BLaER1 (cell line): ENCODE measurements around the gene IFT27.

Source experiments
- H3K27ac ChIP-seq: shearing (Covaris generic); formaldehyde crosslinking; 2 replicates; pipeline ENCODE4 v1.8.1; 2022
- H3K27me3 ChIP-seq: shearing (Covaris generic); formaldehyde crosslinking; 2 replicates; pipeline ENCODE4 v1.8.1; 2022
- H3K36me3 ChIP-seq: shearing (Covaris generic); formaldehyde crosslinking; 2 replicates; pipeline ENCODE4 v1.8.1; 2022
- H3K4me1 ChIP-seq: shearing (Covaris generic); formaldehyde crosslinking; 2 replicates; pipeline ENCODE4 v1.8.1; 2022
- H3K4me2 ChIP-seq: shearing (Covaris generic); formaldehyde crosslinking; 2 replicates; pipeline ENCODE4 v1.8.1; 2022
- H3K4me3 ChIP-seq: shearing (Covaris generic); formaldehyde crosslinking; 2 replicates; pipeline ENCODE4 v1.8.1; 2022
- H3K9ac ChIP-seq: shearing (Covaris generic); formaldehyde crosslinking; 2 replicates; pipeline ENCODE4 v1.8.1; 2022
- H3K9me3 ChIP-seq: shearing (Covaris generic); formaldehyde crosslinking; 2 replicates; pipeline ENCODE4 v1.8.1; 2022
- H4K20me1 ChIP-seq: shearing (Covaris generic); formaldehyde crosslinking; 2 replicates; pipeline ENCODE4 v1.8.1; 2022
- Cebpa-rat ChIP-seq: shearing (Covaris generic); IDR thresholded peaks from 2 replicates; pipeline ENCODE4 v1.8.1; 2022

IFT27 gene

DNA sequence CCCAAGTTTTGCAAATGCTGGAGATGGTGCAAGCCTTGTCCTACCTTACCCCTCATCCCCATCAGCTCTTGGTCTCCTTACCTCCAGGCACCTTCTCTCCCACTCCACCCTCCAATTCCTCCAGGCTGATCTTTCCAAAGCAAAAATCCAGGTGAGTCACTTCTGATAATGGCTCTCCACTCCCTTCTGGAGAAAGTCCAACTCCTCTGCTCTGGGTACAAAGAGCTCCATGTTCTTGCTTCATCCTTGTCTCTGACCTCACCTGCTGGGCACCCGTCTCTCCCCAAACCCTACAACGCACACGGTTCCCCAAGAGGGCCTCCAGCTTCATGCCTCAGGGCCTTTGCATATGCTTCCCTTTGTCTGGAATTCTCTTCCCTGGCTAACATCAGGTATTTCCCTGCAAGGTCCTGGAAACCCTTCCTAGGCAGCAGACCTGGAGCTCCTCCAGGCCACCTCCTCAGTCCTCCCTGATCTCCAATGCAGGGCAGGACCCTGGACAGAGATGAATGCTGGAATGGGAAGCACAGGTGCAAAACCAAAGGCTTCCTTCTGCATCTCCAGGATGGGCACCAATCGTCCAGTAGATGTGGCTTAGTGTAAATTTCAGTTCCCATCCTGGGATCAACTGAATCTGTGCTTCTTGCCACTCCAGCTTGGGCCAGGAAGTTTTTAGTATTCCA, 22.7 kb downstream of the IFT27 start:
- Histone ChIP-seq H3K4me1 (peaks cover 29% of the 10 kb centered on the region), H3K9me3 (no peaks in the 10 kb centered on the region), H3K4me3 (no peak overlapping the region), H3K27ac (no peak overlapping the region), H3K36me3 (no peaks in the 10 kb centered on the region), H3K27me3 (no peaks in the 10 kb centered on the region), H3K9ac (no peak overlapping the region), H4K20me1 (no peaks in the 10 kb centered on the region), H3K4me2 (no peak overlapping the region)
- TF ChIP-seq Cebpa-rat = no peak

DNA sequence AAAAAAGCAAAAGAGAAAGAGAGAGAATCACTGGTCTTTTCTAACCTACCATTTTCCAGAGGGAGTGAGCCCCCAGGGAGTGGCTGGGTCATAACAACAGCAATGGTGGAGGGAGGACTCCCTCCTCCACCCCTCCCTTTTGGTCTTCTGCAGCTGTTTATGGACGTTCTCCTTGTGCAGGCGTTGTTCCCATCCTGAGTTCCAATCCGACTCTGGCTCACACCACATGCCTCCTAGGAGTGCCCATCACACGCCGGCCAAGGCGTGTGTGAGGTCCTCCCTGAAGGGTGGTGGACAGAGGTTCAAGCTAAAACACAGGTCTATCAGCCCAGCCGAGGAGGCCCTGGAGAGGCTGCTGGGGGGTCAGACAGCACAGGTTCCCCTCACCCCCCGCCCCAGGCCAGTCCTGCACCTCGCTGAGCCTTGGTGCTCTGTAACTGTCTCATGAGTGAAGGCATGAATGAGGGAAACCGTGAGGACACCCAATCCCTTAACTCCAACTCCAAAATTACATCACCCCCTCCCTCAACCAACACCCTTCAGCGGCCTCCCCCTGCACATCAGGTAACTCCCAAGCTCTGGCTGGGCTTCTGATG, 29.4 kb downstream of the IFT27 start:
- Histone ChIP-seq H3K4me2 (peak overlapping the region; percentile 29), H3K9ac (no peak overlapping the region), H3K27ac (no peak overlapping the region), H3K4me3 (no peak overlapping the region), H3K36me3 (no peaks in the 10 kb centered on the region), H3K4me1 (peaks cover 27% of the 10 kb centered on the region), H3K27me3 (no peaks in the 10 kb centered on the region), H4K20me1 (no peaks in the 10 kb centered on the region), H3K9me3 (no peaks in the 10 kb centered on the region)
- no peak for TF ChIP-seq Cebpa-rat

DNA sequence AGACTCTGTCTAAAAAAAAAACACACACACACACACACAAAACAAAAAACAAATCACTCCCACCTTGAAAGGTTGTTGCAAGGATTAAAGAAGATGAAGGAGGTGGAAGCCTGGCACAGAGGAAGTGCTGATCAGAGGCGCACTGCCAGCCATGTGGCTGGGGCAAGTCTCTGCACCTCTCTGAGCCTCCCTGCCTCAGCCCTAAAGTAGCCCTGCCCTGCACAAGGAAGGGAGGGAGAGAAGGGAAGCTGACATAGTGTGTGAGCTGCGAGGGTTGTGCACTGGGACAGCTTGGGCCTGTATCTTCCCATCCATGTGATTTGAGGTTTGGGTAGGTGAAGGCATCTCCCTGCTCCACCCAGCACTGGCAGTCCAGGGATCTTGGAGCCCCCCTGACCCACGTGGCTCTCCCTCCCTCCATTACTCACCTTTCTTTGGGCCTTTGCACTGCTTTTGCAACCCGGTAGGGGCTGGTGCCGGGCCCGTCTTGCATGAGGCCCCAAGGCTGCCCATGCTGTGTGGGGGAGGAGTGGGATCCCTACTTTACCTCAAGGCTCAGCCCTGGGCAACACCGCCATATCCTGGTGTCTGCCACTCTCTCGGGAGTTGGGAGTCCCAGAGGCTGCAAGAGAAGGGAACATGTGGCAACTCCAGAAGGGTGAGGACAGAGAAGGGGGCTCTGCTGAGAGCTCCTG, 30.5 kb downstream of the IFT27 start:
- Histone ChIP-seq H4K20me1 (no peaks in the 10 kb centered on the region), H3K9me3 (no peaks in the 10 kb centered on the region), H3K4me3 (no peak overlapping the region), H3K27ac (no peak overlapping the region), H3K4me1 (peaks cover 27% of the 10 kb centered on the region), H3K4me2 (peak overlapping the region; percentile 29), H3K36me3 (no peaks in the 10 kb centered on the region), H3K27me3 (no peaks in the 10 kb centered on the region), H3K9ac (no peak overlapping the region)
- TF ChIP-seq Cebpa-rat = no peak

DNA sequence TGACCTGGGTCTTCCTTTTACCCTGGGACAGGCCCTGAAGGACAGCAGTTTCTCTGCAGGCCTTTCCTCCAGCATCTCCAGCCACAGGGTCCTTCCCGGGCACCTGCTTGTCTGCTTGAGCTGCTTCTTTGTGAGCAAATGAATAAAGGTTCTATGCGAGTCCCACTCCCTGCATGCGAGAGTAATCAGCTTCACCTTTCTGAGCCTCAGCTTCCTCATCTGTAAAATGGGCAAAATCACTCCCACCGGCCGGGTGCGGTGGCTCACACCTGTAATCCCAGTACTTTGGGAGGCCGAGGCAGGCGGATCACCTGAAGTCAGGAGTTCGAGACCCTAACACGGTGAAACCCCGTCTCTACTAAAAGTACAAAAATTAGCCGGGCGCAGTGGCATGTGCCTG, 31.1 kb downstream of the IFT27 start:
- no peaks in the 10 kb centered on the region for H4K20me1 ChIP-seq
- H3K9ac ChIP-seq = no peak overlapping the region
- H3K36me3 ChIP-seq = no peaks in the 10 kb centered on the region
- H3K27me3 ChIP-seq = no peaks in the 10 kb centered on the region
- TF ChIP-seq Cebpa-rat = no peak
- peak overlapping the region; percentile 29; the same call in 1 of the 2 replicates for H3K4me2 ChIP-seq
- no peak overlapping the region for H3K4me3 ChIP-seq
- H3K9me3 ChIP-seq = no peaks in the 10 kb centered on the region
- H3K27ac ChIP-seq = no peak overlapping the region
- H3K4me1 ChIP-seq = peaks cover 27% of the 10 kb centered on the region

DNA sequence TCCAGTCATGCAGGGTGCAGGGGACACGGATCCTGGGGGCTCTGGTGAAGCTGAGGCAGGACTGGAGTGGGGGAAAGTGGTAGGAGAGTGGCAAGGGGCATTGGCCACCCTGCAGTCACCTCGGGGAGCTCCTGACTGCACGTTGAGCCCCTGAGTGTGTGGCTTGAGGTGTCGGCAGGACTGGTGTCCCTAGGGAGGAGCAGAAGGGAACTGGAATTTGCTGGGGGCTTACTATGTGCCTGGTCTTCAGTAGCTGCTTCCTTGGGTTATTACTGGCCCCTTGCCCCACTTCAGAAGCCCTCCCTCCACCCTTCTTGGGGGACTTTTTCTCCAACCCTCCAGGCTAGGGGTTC, 31.5 kb downstream of the IFT27 start:
- H3K27me3 ChIP-seq = no peaks in the 10 kb centered on the region
- peaks cover 27% of the 10 kb centered on the region for H3K4me1 ChIP-seq
- H3K27ac ChIP-seq = no peak overlapping the region
- H3K36me3 ChIP-seq = no peaks in the 10 kb centered on the region
- no peaks in the 10 kb centered on the region for H4K20me1 ChIP-seq
- TF ChIP-seq Cebpa-rat = no peak
- no peak overlapping the region for H3K9ac ChIP-seq
- H3K4me2 ChIP-seq = 0 out of 2 replicates have a peak overlapping the region, but pooled peaks have one; percentile 26
- 0 out of 2 replicates have a peak, but pooled peaks cover 3% of the 10 kb centered on the region for H3K9me3 ChIP-seq
- no peak overlapping the region for H3K4me3 ChIP-seq

DNA sequence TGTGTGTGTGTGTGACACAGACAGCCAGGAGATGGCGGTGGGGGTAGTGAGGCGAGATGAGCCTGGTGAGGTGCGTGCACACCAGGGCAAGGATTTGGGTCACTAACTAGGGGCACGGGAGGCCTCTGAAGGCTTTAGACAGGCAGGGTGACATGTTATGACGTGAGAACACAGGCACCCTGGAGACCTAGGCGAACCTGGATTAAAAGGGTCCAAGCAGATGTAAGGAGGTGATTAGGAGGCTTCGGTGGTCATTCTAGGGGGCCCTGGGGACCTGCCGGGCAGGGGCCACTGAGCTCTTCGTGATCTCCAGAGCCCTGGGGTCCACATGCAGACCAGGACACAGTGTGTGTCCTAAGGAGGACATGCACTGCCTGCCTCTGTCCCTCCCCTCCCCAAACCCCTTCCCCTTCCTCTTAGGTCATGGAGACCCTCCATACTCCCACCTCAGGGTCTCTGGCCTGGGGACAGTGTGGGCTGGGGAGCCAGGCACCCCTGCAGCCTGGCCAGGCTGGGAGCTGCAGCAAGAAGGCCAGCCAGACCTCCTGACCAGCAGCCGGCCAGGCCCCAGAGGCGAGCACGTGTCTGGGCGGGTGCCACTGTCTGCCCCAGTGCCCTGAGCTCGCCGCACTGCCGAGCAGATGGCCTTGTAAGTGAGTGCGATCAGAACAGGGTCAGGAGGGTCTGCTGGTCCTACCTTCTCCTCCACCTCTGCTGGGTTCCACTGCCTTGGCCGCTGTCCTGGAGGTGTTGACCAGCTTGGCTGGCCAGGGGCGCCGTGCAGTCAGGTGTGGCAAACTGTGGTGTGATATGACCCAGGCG, 32.1 kb downstream of the IFT27 start:
- Histone ChIP-seq H3K4me2 (0 out of 2 replicates have a peak overlapping the region, but pooled peaks have one; percentile 26), H3K36me3 (no peaks in the 10 kb centered on the region), H3K27ac (no peak overlapping the region), H3K4me1 (peaks cover 32% of the 10 kb centered on the region), H4K20me1 (no peaks in the 10 kb centered on the region), H3K9me3 (0 out of 2 replicates have a peak, but pooled peaks cover 6% of the 10 kb centered on the region), H3K4me3 (no peak overlapping the region), H3K9ac (no peak overlapping the region), H3K27me3 (no peaks in the 10 kb centered on the region)
- no peak for TF ChIP-seq Cebpa-rat

DNA sequence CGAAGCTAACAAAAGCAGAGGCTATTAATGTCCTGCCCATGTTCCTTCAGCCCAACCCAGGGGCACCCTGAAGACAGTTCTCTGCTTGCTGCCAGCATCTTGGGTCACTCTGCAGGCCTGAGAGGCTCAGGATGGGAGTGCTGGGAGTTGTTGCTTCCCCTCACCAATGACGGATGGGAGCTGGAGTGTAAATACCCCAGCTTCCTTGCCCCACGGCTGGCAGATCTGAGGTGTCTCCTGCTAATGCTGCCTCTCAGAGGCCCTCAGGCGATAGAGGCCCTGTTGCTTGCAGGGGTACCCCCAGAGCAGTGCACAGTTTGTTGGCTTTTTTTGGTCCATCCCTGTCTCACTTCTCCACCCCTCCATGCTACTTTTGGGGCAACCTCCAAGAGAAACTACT, 32.9 kb downstream of the IFT27 start:
- Histone ChIP-seq H3K36me3 (no peaks in the 10 kb centered on the region), H3K9me3 (0 out of 2 replicates have a peak, but pooled peaks cover 6% of the 10 kb centered on the region), H3K27ac (no peak overlapping the region), H3K4me1 (peaks cover 40% of the 10 kb centered on the region), H3K4me2 (no peak overlapping the region), H3K4me3 (no peak overlapping the region), H3K27me3 (no peaks in the 10 kb centered on the region), H3K9ac (no peak overlapping the region), H4K20me1 (no peaks in the 10 kb centered on the region)
- TF ChIP-seq Cebpa-rat = no peak

DNA sequence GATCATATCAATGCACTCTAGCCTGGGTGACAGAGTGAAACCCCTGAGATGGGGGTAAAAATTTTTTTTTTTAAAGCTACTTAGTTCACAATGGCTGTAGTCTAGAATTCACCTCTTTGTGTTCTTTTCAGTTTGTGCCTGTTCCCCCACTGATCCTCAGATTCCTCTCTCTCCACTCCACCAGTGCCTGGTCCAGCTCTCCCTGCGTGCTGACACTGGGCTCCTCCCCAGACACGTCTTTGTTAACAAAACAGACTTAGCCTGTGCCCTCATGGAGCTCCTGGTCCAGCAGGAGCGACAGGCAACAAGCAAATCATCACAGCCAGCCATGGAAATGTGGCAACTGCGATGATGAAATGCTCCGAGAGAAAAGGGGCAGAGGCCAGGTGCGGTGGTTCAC, 34.0 kb downstream of the IFT27 start:
- Histone ChIP-seq H3K4me1 (peaks cover 50% of the 10 kb centered on the region), H3K36me3 (no peaks in the 10 kb centered on the region), H3K9ac (no peak overlapping the region), H4K20me1 (no peaks in the 10 kb centered on the region), H3K4me3 (no peak overlapping the region), H3K27ac (no peak overlapping the region), H3K27me3 (no peaks in the 10 kb centered on the region), H3K4me2 (no peak overlapping the region), H3K9me3 (0 out of 2 replicates have a peak, but pooled peaks cover 6% of the 10 kb centered on the region)
- no peak for TF ChIP-seq Cebpa-rat

DNA sequence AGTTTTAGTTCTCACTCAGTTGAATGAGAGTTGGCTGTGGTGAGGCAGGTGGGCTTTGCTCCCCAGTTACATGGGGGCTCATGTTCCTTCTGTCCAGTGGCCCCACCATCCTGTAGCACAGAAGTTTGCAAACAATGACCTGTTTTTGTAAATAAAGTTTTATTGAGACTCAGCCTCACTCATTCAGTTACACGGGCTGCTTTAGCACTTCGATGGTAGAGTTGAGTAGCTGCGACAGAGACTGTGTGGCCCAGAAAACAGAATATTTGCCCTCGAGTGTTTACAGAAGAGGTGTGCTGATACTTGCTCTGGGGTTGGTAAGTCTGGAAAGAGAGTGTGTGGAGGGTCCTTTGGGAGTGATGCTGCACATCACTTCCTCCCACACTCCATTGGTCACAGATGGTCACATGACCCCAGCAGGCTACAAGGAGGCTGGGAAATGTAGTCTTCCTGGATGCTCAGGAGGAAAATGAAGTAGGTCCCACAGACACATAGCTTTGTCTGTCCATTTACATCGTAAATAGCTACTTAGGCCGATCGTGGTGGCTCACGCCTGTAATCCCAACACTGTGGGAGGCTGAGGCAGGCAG, 34.6 kb downstream of the IFT27 start:
- no peak overlapping the region for H3K4me2 ChIP-seq
- H4K20me1 ChIP-seq = no peaks in the 10 kb centered on the region
- H3K27ac ChIP-seq = no peak overlapping the region
- H3K36me3 ChIP-seq = no peaks in the 10 kb centered on the region
- H3K9me3 ChIP-seq = 0 out of 2 replicates have a peak, but pooled peaks cover 6% of the 10 kb centered on the region
- H3K4me1 ChIP-seq = peaks cover 54% of the 10 kb centered on the region
- H3K27me3 ChIP-seq = no peaks in the 10 kb centered on the region
- H3K9ac ChIP-seq = no peak overlapping the region
- TF ChIP-seq Cebpa-rat = no peak
- H3K4me3 ChIP-seq = no peak overlapping the region
